Measurements from ENCODE around the gene CHP2.

GRCh38 chr16:23773339-23773738, 18.5 kb downstream of the CHP2 start:
- no peak for TF ChIP-seq POLR2A (IDR thresholded peaks at IDR 0.05; ENCODE audit: low read depth, low read length)
- no peak for TF ChIP-seq POLR2AphosphoS5 (IDR thresholded peaks at IDR 0.05; ENCODE audit: low read depth, low read length)

Measured in GM12892 (cell line).